NCI-H2171 (cell line): ENCODE data around the gene KLHL6.
"Not testable (repeated sequence)": the region's sequence is repeated elsewhere in the genome, so short reads cannot be mapped to it uniquely, and the experiment has no call there.

Experiments used
- DNase-seq: peaks from one replicate; lab custom pipeline; 2025; lab: John Stamatoyannopoulos, UW

Gene KLHL6

GRCh38 chr3:183555541-183556081 is at the start of gene KLHL6:
Gene KLHL6, minus strand, starts transcription at chr3:183555706. Its CDS starts 53 bp downstream, at chr3:183555653.
- no peak for DNase-seq

GRCh38 chr3:183597959-183598358 is 42.5 kb upstream of the KLHL6 start:
- no peak for DNase-seq

DNA sequence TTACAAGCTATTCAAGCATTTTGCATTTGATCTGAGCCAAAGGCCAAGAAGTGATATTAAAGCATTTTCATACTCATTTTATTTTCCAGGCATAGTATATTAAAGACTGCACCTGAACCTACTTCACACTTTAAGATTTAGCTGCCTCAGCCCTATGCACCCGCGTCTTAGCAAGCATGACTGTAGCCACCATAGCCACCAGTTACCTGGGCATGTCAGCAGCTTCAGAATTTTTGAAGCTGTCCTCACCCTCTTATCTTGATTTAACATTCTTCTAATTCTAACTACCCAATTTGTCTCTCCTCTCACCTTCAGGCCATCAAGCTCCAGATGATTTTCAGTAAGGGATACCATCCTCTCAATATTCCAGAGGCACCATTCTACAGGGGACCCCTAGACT is 39.1 kb upstream of the KLHL6 start:
- no peak for DNase-seq

GRCh38 chr3:183592821-183593220 is 37.3 kb upstream of the KLHL6 start:
- DNase-seq = no peak

DNA sequence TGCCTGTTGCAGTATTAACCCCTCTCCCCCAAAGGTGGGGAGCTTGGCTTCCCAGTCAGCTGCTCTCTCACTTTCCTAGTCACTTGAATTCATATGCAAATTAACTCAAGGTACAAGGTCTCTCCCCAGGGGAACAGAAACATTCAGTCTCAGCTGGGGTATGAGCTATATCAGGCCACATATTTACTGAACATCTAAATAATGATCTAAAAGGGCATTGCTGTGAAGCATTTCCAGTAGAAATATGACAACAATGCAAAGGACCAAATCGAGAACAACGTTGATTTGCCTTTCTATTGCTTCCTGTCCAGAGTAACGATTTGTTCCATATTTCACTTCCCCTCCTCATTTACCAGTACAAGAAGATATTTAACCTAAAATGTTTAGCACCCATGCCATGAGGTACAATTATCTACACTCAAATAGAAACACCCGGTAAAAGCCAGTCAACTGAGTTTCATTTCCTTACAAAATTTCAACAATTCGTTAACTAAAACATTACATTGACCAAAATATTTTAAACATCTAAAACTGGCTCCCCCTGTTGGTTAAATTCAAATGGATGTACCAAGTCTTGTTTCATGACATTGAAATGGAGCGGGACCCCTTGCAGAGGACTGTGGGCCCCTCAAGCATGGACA is 36.5 kb upstream of the KLHL6 start:
- no peak for DNase-seq

GRCh38 chr3:183590442-183590841 is 34.9 kb upstream of the KLHL6 start:
- no peak for DNase-seq

DNA sequence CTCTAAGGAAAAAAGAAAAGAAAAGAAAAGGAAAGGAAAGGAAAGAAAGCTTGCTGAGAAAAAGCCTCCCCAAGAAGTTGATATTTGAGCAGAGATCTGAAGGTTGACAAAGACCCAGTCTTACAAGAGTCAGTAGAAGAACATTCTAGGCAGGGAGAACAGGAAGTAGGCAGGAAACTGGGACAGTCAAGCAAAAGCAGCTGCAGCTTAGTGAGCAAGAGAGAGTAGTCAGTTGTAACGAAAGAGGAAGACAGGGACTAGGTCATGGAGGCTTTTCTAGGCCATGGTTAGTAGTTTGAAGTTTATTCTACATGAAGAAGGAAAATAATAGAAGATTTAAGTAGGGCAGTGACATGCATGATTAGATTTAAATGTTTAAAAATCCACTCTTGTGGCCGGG is 31.8 kb upstream of the KLHL6 start:
- DNase-seq = no peak

- no peak for DNase-seq
Measured at GRCh38 chr3:183586477-183586876, 31.0 kb upstream of the KLHL6 start.

DNA sequence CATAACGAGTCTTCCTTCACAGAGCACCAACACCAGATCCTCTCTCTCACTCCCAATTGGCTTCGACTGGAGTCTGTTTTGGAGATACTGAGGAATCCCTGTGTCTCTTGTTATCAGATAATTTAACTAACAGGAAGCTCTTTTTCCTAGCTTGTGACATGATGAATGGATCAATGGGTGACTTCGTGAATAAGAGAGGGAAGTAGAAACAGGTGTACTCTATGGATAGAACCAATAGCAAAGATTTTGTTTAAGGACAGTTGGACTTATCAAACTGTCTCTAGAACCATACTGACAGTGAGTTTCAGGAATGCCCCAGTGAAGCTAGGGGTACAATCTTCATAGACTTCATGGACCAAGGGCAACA is 29.4 kb upstream of the KLHL6 start:
- no peak for DNase-seq

DNA sequence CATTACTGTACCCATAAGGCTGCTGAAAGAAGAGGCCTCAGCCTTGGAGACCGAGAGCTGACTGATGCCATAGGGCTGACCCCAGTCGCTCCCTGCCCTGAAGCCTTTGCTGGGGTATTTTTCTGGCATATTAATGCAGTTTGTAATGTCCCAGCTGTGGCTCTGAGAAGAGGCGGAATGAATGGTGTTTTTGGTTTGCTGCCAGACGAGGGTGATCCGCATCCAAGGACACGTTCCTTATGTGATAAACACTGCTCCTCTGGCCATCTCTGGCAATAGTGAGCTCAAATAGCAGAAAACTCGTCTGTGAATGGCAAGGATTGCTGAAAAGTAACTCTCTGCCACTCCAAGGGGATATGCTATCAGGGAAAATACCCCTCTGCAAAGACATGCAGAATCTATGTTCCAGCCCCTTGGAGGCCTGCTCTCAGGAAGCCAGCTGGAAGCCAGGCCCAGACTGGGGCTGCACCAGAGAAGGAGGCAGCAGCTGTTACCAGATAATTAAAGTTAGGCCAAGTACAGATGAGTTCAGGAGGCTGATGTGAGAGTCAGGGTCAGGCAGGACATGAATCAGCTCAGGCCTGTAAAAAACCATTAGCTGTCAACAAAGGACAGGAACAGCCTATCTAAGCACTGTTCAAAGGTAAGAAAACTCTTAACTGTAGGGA is 28.9 kb upstream of the KLHL6 start:
- peak; percentile 55 for DNase-seq

DNA sequence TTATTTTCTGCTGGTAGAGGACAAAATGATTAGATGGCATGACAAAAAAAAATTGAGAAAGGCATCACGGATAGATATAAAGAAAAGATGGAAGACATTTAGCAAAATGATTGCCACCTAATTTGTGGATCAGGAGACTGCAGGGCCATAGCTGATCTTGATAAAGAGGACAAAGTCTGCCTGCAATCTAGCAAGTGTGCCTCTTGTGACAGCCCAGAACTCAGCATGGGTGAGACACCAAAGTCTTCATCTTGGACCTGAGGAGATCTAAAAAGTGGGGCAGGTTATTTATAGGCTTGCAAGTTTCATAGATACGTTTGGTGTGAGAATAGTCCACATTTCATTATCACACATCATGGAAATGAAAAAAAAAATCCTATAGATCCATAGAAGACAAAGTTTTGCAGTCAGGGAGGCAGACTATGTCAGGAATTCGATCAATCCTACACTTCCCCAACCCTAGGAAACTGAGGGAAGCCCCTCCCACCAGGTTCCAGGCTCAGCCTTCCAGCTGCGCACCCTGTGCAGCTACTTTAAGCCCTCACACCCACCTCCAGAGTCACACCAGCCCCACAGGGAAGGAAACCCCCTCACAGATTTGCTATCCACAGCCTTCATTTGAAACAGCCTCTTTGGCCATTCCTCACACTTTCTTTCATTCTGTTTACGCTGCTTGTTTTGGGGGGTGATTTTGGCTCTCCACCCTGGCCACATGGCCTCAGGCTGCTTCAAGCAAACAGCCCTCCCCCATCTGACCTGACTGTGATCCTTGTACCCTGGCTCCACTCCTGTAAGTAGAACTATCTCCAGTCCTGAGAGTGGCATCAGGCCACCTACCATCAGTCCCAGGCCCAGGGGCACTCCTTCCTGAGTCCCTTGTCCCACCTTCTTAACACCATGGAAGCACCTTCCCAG is 28.1 kb upstream of the KLHL6 start:
- DNase-seq = no peak

DNA sequence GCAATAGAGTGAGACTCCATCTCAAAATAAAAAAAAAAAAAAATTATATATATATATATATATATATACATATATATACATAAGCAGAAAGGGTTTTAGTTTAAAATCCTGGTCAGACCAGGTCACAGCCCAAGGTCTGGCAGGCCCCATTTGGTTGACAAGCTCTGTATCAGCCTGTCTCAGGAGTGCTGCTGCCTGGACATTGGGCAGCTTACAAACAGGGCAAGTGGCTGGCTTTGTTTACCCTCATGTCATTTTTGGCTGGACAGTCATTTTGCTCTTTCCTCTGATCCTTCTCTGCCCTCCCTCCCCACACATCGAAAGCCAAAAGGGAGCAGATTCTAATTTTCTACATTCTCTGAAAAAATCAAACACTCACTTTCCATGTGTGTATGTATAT is 26.7 kb upstream of the KLHL6 start:
- DNase-seq = no peak

GRCh38 chr3:183581496-183582155 is 26.1 kb upstream of the KLHL6 start:
- no peak for DNase-seq

- no peak for DNase-seq
Measured at GRCh38 chr3:183579967-183580900, 24.7 kb upstream of the KLHL6 start.

GRCh38 chr3:183578179-183578578 is 22.7 kb upstream of the KLHL6 start:
- DNase-seq = no peak

GRCh38 chr3:183577346-183577745 is 21.8 kb upstream of the KLHL6 start:
- DNase-seq = no peak

DNA sequence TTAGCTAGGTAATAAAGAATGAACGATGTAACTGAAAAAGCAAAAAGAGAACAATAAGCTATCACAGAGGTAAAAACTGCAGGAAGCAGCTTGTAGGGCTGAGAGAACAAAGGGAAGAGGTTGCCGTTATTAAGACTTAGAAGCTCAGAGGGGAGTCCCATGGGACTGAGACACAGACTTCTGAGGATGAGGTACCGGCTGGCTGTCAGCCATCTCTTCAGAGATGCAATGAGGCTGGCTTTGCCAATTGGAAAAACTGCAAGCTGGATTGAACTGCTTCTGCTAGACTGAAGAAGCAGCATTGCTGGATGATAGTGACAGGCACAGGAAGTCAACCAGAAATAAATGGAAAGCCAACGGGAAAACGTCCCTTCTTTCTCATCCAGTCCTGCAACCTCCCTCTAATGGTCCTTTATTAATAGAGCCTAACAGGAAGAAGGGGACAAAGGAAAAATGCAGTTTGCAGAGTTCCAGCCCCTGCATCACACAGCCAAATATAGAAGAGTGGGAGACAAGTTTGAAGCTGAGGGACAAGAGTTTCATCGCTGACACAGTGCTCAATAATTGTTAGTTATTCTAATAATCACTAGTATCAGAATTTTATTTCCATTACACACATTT is 21.1 kb upstream of the KLHL6 start:
- DNase-seq = peak; percentile 95

DNA sequence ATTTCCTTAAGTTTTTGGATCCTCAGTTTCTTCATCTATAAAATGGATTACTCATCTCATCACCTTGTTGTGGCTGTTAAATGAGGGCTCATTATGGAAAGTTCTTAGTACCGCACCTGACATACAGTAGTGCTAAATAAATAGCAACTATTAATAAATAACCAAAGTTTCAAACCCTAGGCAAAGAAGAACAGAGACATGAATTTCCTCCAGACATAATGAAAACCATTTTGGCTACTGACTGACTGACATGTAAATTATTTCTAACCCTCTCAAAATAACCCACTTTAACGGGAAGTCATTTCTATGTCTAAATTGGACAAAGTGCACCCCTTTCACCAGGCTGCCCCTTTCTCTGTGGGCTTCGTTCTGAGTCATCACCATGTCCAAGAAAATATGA is 17.4 kb upstream of the KLHL6 start:
- no peak for DNase-seq

DNA sequence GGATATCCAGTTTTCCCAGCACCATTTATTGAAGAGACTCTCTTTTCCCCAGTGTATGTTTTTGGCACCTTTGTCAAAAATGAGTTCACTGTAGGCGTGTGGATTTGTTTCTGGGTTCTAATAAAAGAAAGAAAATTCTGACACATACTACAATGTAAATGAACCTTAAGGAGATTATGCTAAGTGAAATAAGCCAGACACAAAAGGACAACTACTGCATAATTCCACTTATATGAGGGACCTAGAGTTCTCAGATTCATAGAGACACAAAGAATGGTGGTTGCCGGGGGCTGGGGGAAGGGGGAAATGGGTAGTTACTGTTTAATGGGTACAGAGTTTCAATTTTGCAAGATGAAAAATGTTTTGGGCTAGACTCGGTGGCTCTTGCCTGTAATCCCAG is 14.7 kb upstream of the KLHL6 start:
- not testable (repeated sequence) for DNase-seq

DNA sequence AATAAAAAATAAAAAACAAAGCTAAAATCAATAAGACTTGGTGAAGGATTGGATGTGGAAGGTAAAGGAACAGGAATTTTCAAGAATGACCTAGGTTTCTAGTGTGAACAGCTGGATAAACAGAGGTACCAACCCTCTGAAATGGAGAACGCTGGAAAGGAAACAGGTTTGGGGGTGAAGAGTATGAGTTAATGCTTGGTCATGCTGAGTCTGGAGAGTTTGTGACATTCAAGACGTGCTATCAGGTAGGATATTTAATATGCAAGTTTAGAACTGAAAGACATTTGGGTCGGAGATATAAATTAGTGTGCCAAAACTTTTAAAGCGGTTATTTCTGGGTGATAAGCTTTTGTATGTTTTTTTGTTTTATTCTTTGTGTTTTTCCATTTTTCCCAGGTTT is 11.4 kb upstream of the KLHL6 start:
- no peak for DNase-seq

DNA sequence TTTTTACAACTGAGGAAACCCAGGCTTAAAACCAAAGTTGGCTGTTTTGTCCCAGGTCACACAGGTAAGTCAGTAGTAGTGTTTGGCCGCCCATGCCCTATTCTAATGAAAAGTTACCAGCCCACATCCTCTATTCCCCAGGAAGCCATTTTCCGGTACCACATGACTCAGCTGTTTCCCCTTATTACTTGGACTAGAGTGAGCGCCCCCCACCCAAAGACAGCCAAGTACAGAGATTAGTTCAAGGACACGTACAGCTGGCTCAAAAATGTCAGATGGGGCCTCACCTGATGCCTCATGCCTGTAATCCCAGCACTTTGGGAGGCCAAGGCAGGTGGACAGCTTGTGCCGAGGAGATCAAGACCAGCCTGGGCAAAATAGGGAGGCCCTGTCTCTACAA is 8.5 kb upstream of the KLHL6 start:
- no peak for DNase-seq
